Measurements from ENCODE around the gene TMC2. TPM values are rescaled to one million over a fixed set of nuclear protein-coding genes. Genes with fewer than 3 reads are reported as not detected.

TMC2 gene
- total and polyA plus RNA-seq, 2 of the 4 experiments (the other 2 are of a cell fraction): not detected

GRCh38 chr20:2559651-2560050 lies 23.3 kb downstream of the TMC2 start:
- CTCF ChIA-PET: no interaction called here
- H3K9me1 ChIP-seq (ENCODE audit: insufficient read depth, low read length): no peaks in the 10 kb centered on the region
- peaks cover 42% of the 10 kb centered on the region for H3K27me3 ChIP-seq (ENCODE audit: control insufficient read depth, insufficient read depth, low read length)

More at GRCh38 chr20:2559651-2560050, 23.3 kb downstream of the TMC2 start:
- H2AFZ ChIP-seq (replicated peaks; ENCODE audit: low read length, poor library complexity): no peak overlapping the region
- no peak overlapping the region for H2BK20ac ChIP-seq (ENCODE audit: low read depth, low read length)
- no peak overlapping the region for H3K18ac ChIP-seq (ENCODE audit: low read depth, low read length)
- BruUV-seq (replicated peaks): no TSS peak
- H3K4ac ChIP-seq (ENCODE audit: low read depth, low read length): no peak overlapping the region
- H3K9me3 ChIP-seq (ENCODE audit: control insufficient read depth, insufficient read depth, low read length): 0 out of 2 replicates have a peak, but pooled peaks cover 2% of the 10 kb centered on the region
- POLR2A ChIA-PET (ENCODE audit: unreplicated experiment): no interaction called here
- DNase-seq (no peak), ATAC-seq (ENCODE audit: low read depth) (no peak)
- no peaks in the 10 kb centered on the region for H3K4me1 ChIP-seq (ENCODE audit: control insufficient read depth, insufficient read depth, low read length)
- H3K27ac ChIP-seq (ENCODE audit: insufficient read depth, low read length): no peak overlapping the region
- no peak overlapping the region for H2AK5ac ChIP-seq (ENCODE audit: low read depth, low read length)
- no peaks in the 10 kb centered on the region for H3K36me3 ChIP-seq (ENCODE audit: control insufficient read depth, insufficient read depth, low read length)
- H2AK9ac ChIP-seq (replicated peaks; ENCODE audit: low read depth, low read length, poor library complexity): no peak overlapping the region
- H4K5ac ChIP-seq (ENCODE audit: low read depth, low read length): no peak overlapping the region
- H3K79me1 ChIP-seq (ENCODE audit: low read depth in 1 of 2, low read length in 2 of 2): no peaks in the 10 kb centered on the region
- H4K91ac ChIP-seq (ENCODE audit: insufficient read depth, low read depth, low read length): no peak overlapping the region
- no peak overlapping the region for H3K4me2 ChIP-seq (ENCODE audit: low read depth, low read length)
- 65% methylated on average over 4 of the region's 5 CpGs; no CpG with 5 or more reads in 1 of the 2 experiments for WGBS, 2 experiments (ENCODE audit: extremely low coverage in 2 of 2, insufficient read length in 1 of 2)
- no peak overlapping the region for H2BK5ac ChIP-seq (ENCODE audit: low read depth, low read length, poor library complexity, severe bottlenecking)
- H3K23ac ChIP-seq (ENCODE audit: low read depth, low read length): no peak overlapping the region
- TF ChIP-seq RCOR1 (IDR thresholded peaks at IDR 0.05; ENCODE audit: insufficient replicate concordance, low read length): no peak
- TF ChIP-seq MAFK (IDR thresholded peaks at IDR 0.05; ENCODE audit: low read depth, low read length): no peak
- no peak for TF ChIP-seq NFE2L2 (IDR thresholded peaks at IDR 0.05; ENCODE audit: low read depth, low read length)
- TF ChIP-seq RAD21 (IDR thresholded peaks at IDR 0.05; ENCODE audit: low read length): no peak
- H3K14ac ChIP-seq (replicated peaks; ENCODE audit: low read depth, low read length): no peak overlapping the region
- H3K56ac ChIP-seq (ENCODE audit: extremely low read depth, insufficient read depth, low read length): no peak overlapping the region
- in situ Hi-C loops (cut with MboI; ENCODE audit: low sequenced_read_pairs) (no loop called here), dilution Hi-C loops (cut with HindIII; ENCODE audit: low sequenced_read_pairs, unreplicated experiment) (no loop called here), intact Hi-C loops (cut with micrococcal nuclease) (no loop called here)
- H3K4me3 ChIP-seq (ENCODE audit: insufficient read depth, low read depth, low read length): no peak overlapping the region
- H3K9ac ChIP-seq (ENCODE audit: low read depth, low read length): no peak overlapping the region
- no peak overlapping the region for H2BK120ac ChIP-seq (ENCODE audit: low read depth, low read length)
- no peaks in the 10 kb centered on the region for H4K20me1 ChIP-seq (ENCODE audit: insufficient read depth, low read length)
- no peak overlapping the region for H2BK15ac ChIP-seq (ENCODE audit: low read depth, low read length)
- H4K8ac ChIP-seq (ENCODE audit: low read depth in 2 of 2, low read length in 2 of 2): no peak overlapping the region
